ENCODE results near the gene SEC31B.

- no peak for TF ChIP-seq YY1 (IDR thresholded peaks at IDR 0.05; ENCODE audit: low read depth)
- no peak for TF ChIP-seq RAD21 (IDR thresholded peaks at IDR 0.05; ENCODE audit: low read depth)
- no peak for TF ChIP-seq ZBTB7A (IDR thresholded peaks at IDR 0.05; ENCODE audit: low read depth)
These were observed 16.7 kb downstream of the SEC31B start for GRCh38 chr10:100502926-100503494.

Data from Ishikawa (cell line).